Neural cell (in vitro differentiated cells): ENCODE results near the gene VPREB3. TPM values are rescaled to one million over a fixed set of nuclear protein-coding genes. Genes with fewer than 3 reads are reported as not detected.

Experiments
- H2AFZ ChIP-seq: fragments of 200-600, 300-800 bp; sonication (generic), shearing (Covaris generic); 2 replicates; pipeline ENCODE4 v1.6.0; 2014; ENCODE audit warnings: low read depth, mild to moderate bottlenecking, antibody characterized with exemption, low read length, moderate library complexity
- H3F3A ChIP-seq: fragments of 200-600 bp; shearing (Covaris generic); 2 replicates; pipeline ENCODE4 v1.6.1; 2016; ENCODE audit warnings: mild to moderate bottlenecking, moderate library complexity, mixed read lengths, antibody characterized with exemption, low read length; ENCODE audit not compliant: insufficient read depth, poor library complexity, severe bottlenecking
- H3K27ac ChIP-seq: fragments of 200-600, 300-800 bp; sonication (generic), shearing (Covaris generic); 2 replicates; pipeline ENCODE4 v1.5.1; 2014; ENCODE audit warnings: mild to moderate bottlenecking, low read length, moderate library complexity
- H3K27me3 ChIP-seq: fragments of 300-800, 200-600 bp; sonication (generic), shearing (Covaris generic); 2 replicates; pipeline ENCODE4 v1.6.0; 2014; ENCODE audit warnings: mild to moderate bottlenecking, low read depth, low read length, moderate library complexity; ENCODE audit not compliant: insufficient read depth
- H3K36me3 ChIP-seq: fragments of 300-800, 200-600 bp; sonication (generic), shearing (Covaris generic); 2 replicates; pipeline ENCODE4 v1.5.1; 2014; ENCODE audit warnings: mild to moderate bottlenecking, antibody characterized with exemption, low read length, moderate library complexity; ENCODE audit not compliant: insufficient read depth
- H3K4me2 ChIP-seq: fragments of 300-800, 200-600 bp; sonication (generic), shearing (Covaris generic); 2 replicates; pipeline ENCODE4 v1.6.0; 2014; ENCODE audit warnings: mild to moderate bottlenecking, low read length
- H3K4me3 ChIP-seq: fragments of 300-800, 200-600 bp; sonication (generic), shearing (Covaris generic); 2 replicates; pipeline ENCODE4 v1.5.1; 2014; ENCODE audit warnings: mild to moderate bottlenecking, low read length, moderate library complexity
- H3K79me2 ChIP-seq: fragments of 200-600 bp; shearing (Covaris generic); replicated peaks from 2 replicates; pipeline ENCODE4 v1.6.0; 2014; ENCODE audit warnings: mild to moderate bottlenecking, low read length, moderate library complexity; ENCODE audit not compliant: insufficient read depth
- H3K9ac ChIP-seq: fragments of 300-800, 200-600 bp; sonication (generic), shearing (Covaris generic); 2 replicates; pipeline ENCODE4 v1.6.1; 2016; ENCODE audit warnings: mild to moderate bottlenecking, low read length, mixed read lengths
- H3K9me2 ChIP-seq: fragments of 200-600 bp; shearing (Covaris generic); 2 replicates; pipeline ENCODE4 v1.6.1; 2016; ENCODE audit warnings: mild to moderate bottlenecking, low read length, mixed read lengths; ENCODE audit not compliant: insufficient read depth
- H3K9me3 ChIP-seq: fragments of 200-600, 300-800 bp; sonication (generic), shearing (Covaris generic); 2 replicates; pipeline ENCODE4 v1.6.1; 2016; ENCODE audit warnings: mild to moderate bottlenecking, mixed run types, low read length, moderate library complexity, mixed read lengths
- H4K20me1 ChIP-seq: fragments of 200-600 bp; shearing (Covaris generic); 2 replicates; pipeline ENCODE4 v1.6.1; 2016; ENCODE audit warnings: mild to moderate bottlenecking, mixed run types; ENCODE audit not compliant: insufficient read depth
- EP300 ChIP-seq: fragments of 450-650 bp; conservative IDR thresholded peaks from 2 replicates; pipeline ENCODE4 v1.6.1; 2014; ENCODE audit warnings: antibody characterized with exemption, mild to moderate bottlenecking, moderate library complexity; ENCODE audit not compliant: poor library complexity, severe bottlenecking
- EZH2 ChIP-seq: fragments of 200-600, 300-800 bp; shearing (Covaris generic), sonication (generic); IDR thresholded peaks from 2 replicates; pipeline ENCODE4 v1.6.1; 2014; ENCODE audit warnings: antibody characterized with exemption, low read length, borderline replicate concordance, mild to moderate bottlenecking; ENCODE audit not compliant: insufficient read depth, poor library complexity, severe bottlenecking
- MXI1 ChIP-seq: fragments of 450-650 bp; conservative IDR thresholded peaks from 2 replicates; pipeline ENCODE4 v1.6.1; 2014; ENCODE audit warnings: antibody characterized with exemption, mild to moderate bottlenecking; ENCODE audit not compliant: poor library complexity, severe bottlenecking
- POLR2AphosphoS5 ChIP-seq: IDR thresholded peaks from 2 replicates; pipeline ENCODE4 v1.6.1; 2012
- RAD21 ChIP-seq: fragments of 450-650 bp; conservative IDR thresholded peaks from 2 replicates; pipeline ENCODE4 v1.6.1; 2014; ENCODE audit warnings: antibody characterized with exemption, mild to moderate bottlenecking, moderate library complexity
- REST ChIP-seq: IDR thresholded peaks from 2 replicates; pipeline ENCODE4 v1.6.1; 2012; ENCODE audit warnings: borderline replicate concordance
- SMC3 ChIP-seq: fragments of 450-650 bp; conservative IDR thresholded peaks from 2 replicates; pipeline ENCODE4 v1.6.1; 2014; ENCODE audit warnings: antibody characterized with exemption, mild to moderate bottlenecking, moderate library complexity; ENCODE audit not compliant: poor library complexity
- TAF1 ChIP-seq: IDR thresholded peaks from 2 replicates; pipeline ENCODE4 v1.6.1; 2012; ENCODE audit warnings: low read depth
- polyA plus RNA-seq: library from polyadenylated mRNA; depleted of rRNA; stranded (reverse); fragments of >200 nt; gene quantifications from 2 replicates; pipeline ENCODE4 v1.2.3, GENCODE V29; 2014

Gene VPREB3
- polyA plus RNA-seq, 1 donor from 2014 or later, result not detected

GRCh38 chr22:23778577-23778900 lies 24.3 kb upstream of the VPREB3 start:
- Histone ChIP-seq H3K27ac (no peak overlapping the region), H3K27me3 (peaks cover 2% of the 10 kb centered on the region), H4K20me1 (no peaks in the 10 kb centered on the region), H3K79me2 (no peaks in the 10 kb centered on the region), H3K9me2 (no peaks in the 10 kb centered on the region), H3K36me3 (no peaks in the 10 kb centered on the region), H3K9me3 (no peaks in the 10 kb centered on the region), H2AFZ (no peak overlapping the region), H3K4me2 (no peak overlapping the region), H3F3A (no peaks in the 10 kb centered on the region), H3K9ac (no peak overlapping the region), H3K4me3 (no peak overlapping the region)
- TF ChIP-seq TAF1, result no peak

DNA sequence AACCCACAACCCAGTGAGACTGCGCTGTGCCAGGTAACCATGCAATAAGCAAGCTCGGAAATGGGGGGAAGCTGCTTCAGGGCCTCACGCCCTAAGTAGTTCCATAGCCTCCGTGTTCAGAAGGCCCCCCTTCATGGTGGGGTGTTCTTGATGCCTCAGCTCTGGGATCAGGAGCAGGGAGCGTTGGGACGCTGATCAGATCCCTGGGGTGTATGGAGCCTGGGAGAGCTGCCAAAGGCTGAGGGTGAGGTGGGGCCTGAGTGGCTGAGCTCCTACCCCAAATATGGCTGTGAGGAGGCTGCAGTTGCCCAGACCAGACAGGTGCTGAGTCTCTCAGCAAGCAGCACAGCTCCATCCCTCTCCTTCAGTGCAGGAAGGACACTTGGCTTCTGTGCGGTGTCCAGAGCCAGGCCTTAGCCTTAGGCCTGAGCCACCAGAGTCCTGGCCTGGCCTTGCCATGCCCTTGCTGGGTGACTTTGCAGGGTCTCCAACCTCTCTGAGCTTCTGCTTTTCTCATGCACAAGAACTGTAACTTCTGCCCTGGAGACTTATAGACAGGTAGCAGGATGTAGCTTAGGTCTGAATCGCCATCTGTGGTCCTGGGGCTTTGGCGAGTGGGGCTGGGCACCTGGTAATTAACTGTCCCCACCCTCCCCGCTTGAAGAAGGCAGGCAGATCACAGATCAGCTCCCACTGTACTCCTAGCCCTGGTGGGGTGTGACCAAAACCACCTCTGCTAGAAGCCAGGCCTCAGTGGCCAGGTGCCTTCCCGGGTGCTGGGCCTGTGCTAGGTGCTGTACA lies 23.8 kb upstream of the VPREB3 start:
- Histone ChIP-seq H3K4me3 (no peak overlapping the region), H3K9me2 (no peaks in the 10 kb centered on the region), H2AFZ (no peak overlapping the region), H3K9ac (no peak overlapping the region), H3K79me2 (no peaks in the 10 kb centered on the region), H3K36me3 (no peaks in the 10 kb centered on the region), H3F3A (no peaks in the 10 kb centered on the region), H3K27me3 (peaks cover 8% of the 10 kb centered on the region), H3K4me2 (no peak overlapping the region), H4K20me1 (no peaks in the 10 kb centered on the region), H3K27ac (no peak overlapping the region), H3K9me3 (no peaks in the 10 kb centered on the region)
- no peak for TF ChIP-seq EP300

- Histone ChIP-seq H3K36me3 (no peaks in the 10 kb centered on the region), H3K79me2 (no peaks in the 10 kb centered on the region), H3K4me2 (no peak overlapping the region), H3F3A (no peaks in the 10 kb centered on the region), H3K9me3 (no peaks in the 10 kb centered on the region), H4K20me1 (no peaks in the 10 kb centered on the region), H2AFZ (no peak overlapping the region), H3K4me3 (no peak overlapping the region), H3K9me2 (no peaks in the 10 kb centered on the region), H3K27me3 (peaks cover 9% of the 10 kb centered on the region), H3K27ac (no peak overlapping the region), H3K9ac (no peak overlapping the region)
- no peak for TF ChIP-seq REST
- no peak for TF ChIP-seq POLR2AphosphoS5
These were observed 21.7 kb upstream of the VPREB3 start for GRCh38 chr22:23775779-23776375.

DNA sequence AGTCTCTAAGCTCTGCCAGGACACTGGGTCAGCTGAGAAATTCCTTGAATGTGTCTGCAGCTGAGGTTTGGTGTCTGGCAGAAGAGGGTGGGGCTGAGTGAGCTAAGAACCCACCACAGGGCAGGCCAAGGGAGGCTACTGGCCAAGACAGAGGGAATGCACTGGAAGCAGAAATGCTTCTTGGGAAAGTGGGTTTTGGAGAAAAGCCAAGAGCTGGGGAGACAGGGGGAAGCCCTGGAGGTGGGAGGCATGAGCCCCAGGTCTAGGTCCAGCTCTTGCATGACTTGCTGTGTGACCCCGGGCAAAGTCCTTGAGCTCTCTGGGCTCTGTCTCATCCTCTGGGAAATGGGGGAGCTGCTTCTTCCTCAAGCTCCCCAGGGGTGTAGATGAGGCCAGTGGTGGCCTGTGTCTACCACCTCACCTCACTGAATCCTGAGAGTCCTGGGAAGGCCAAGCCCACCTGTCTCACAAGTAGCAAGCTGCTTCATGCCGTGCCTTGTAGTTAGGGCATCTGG lies 20.8 kb upstream of the VPREB3 start:
- no peak overlapping the region for H3K4me2 ChIP-seq
- TF ChIP-seq REST (no peak), EP300 (no peak), TAF1 (no peak), SMC3 (no peak), RAD21 (no peak), MXI1 (no peak), EZH2 (no peak), POLR2AphosphoS5 (no peak)

More for the DNA sequence above, 20.8 kb upstream of the VPREB3 start:
- peaks cover 9% of the 10 kb centered on the region for H3K27me3 ChIP-seq
- no peaks in the 10 kb centered on the region for H3K79me2 ChIP-seq
- no peak overlapping the region for H2AFZ ChIP-seq
- H3K27ac ChIP-seq, result no peak overlapping the region
- no peaks in the 10 kb centered on the region for H3K9me2 ChIP-seq
- no peak overlapping the region for H3K9ac ChIP-seq
- no peaks in the 10 kb centered on the region for H3F3A ChIP-seq
- no peaks in the 10 kb centered on the region for H3K36me3 ChIP-seq
- no peaks in the 10 kb centered on the region for H4K20me1 ChIP-seq
- no peak overlapping the region for H3K4me3 ChIP-seq
- H3K9me3 ChIP-seq, result no peaks in the 10 kb centered on the region
